OCI-LY3 (cell line): ENCODE measurements around the gene SMG5.

Experiments
- EZH2phosphoT487 ChIP-seq: fragments of 200-600 bp; shearing (Covaris generic); IDR thresholded peaks from 2 replicates; pipeline ENCODE4 v1.6.1; 2018; ENCODE audit warnings: antibody characterized with exemption, mixed run types, low read depth
- TF ChIP-seq, protein P1 (sequence below): fragments of 200-600, 300-600 bp; sonication (generic); IDR thresholded peaks from 2 replicates; pipeline ENCODE4 v1.5.1; 2014; ENCODE audit warnings: antibody characterized with exemption, low read length, low read depth

DNA sequence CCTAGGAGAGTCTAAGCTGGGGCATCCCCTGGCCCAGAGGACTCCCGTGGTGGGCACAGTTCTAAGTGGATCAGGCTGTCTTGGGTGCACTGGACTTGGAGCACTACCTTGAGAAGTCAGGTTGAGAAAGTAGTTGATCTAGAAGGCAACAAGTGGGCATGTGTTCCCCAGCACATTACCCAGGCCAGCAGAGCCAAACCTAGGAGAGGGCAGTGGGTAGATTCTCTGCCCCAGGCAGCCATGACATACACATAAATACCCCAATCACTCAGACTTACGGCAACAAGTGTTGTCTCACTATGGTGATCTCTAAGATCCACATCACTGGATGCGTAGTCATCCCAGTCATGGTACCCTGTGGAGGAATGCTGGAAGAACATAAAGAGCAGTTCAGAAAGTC lies 71.4 kb downstream of the SMG5 start:
- TF ChIP-seq, protein P1, sequence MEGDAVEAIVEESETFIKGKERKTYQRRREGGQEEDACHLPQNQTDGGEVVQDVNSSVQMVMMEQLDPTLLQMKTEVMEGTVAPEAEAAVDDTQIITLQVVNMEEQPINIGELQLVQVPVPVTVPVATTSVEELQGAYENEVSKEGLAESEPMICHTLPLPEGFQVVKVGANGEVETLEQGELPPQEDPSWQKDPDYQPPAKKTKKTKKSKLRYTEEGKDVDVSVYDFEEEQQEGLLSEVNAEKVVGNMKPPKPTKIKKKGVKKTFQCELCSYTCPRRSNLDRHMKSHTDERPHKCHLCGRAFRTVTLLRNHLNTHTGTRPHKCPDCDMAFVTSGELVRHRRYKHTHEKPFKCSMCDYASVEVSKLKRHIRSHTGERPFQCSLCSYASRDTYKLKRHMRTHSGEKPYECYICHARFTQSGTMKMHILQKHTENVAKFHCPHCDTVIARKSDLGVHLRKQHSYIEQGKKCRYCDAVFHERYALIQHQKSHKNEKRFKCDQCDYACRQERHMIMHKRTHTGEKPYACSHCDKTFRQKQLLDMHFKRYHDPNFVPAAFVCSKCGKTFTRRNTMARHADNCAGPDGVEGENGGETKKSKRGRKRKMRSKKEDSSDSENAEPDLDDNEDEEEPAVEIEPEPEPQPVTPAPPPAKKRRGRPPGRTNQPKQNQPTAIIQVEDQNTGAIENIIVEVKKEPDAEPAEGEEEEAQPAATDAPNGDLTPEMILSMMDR: no peak
- no peak for TF ChIP-seq EZH2phosphoT487
